HEK293 (cell line): ENCODE results near the gene KMT2A.
A peak's percentile ranks its signal among the peaks of the same experiment; 100 is the strongest.

Experiments used
- GFI1B ChIP-seq: fragments of 450-650 bp; formaldehyde crosslinking; IDR thresholded peaks from 2 replicates; pipeline ENCODE4 v1.5.1; 2016; ENCODE audit warnings: missing biosample characterization, missing genetic modification characterization
- HIC1 ChIP-seq: fragments of 450-650 bp; formaldehyde crosslinking; IDR thresholded peaks from 2 replicates; pipeline ENCODE4 v1.5.1; 2016; ENCODE audit warnings: missing biosample characterization, missing genetic modification characterization
- INSM2 ChIP-seq: fragments of 450-650 bp; formaldehyde crosslinking; IDR thresholded peaks from 2 replicates; pipeline ENCODE4 v1.5.1; 2016; ENCODE audit warnings: missing biosample characterization, missing genetic modification characterization
- PBX3 ChIP-seq: sonication (generic); formaldehyde crosslinking; IDR thresholded peaks from 2 replicates; pipeline ENCODE4 v1.8.1; 2022; ENCODE audit warnings: mild to moderate bottlenecking, moderate library complexity, missing genetic modification reagents
- PRDM1 ChIP-seq: fragments of 450-650 bp; formaldehyde crosslinking; IDR thresholded peaks from 2 replicates; pipeline ENCODE4; 2016; ENCODE audit warnings: missing biosample characterization, missing genetic modification characterization
- PRDM10 ChIP-seq: fragments of 450-650 bp; formaldehyde crosslinking; IDR thresholded peaks from 2 replicates; pipeline ENCODE4 v1.5.1; 2016; ENCODE audit warnings: missing biosample characterization, missing genetic modification characterization
- SETDB1 ChIP-seq: IDR thresholded peaks from one replicate; pipeline ENCODE4 v1.6.1; 2017; ENCODE audit warnings: mild to moderate bottlenecking, low read length, moderate library complexity, mixed read lengths; ENCODE audit not compliant: insufficient read length
- ZIC2 ChIP-seq: fragments of 450-650 bp; formaldehyde crosslinking; IDR thresholded peaks from 2 replicates; pipeline ENCODE4 v1.5.1; 2016; ENCODE audit warnings: missing biosample characterization, missing genetic modification characterization
- ZNF138 ChIP-seq: fragments of 450-650 bp; formaldehyde crosslinking; IDR thresholded peaks from 2 replicates; pipeline ENCODE4 v1.5.1; 2016; ENCODE audit warnings: missing biosample characterization, missing genetic modification characterization, borderline replicate concordance
- ZNF155 ChIP-seq: fragments of 450-650 bp; formaldehyde crosslinking; IDR thresholded peaks from 2 replicates; pipeline ENCODE4 v1.5.1; 2016; ENCODE audit warnings: missing biosample characterization, missing genetic modification characterization
- ZNF169 ChIP-seq: fragments of 450-650 bp; formaldehyde crosslinking; IDR thresholded peaks from 2 replicates; pipeline ENCODE4 v1.5.1; 2016; ENCODE audit warnings: missing biosample characterization, missing genetic modification characterization
- ZNF404 ChIP-seq: fragments of 450-650 bp; formaldehyde crosslinking; IDR thresholded peaks from 2 replicates; pipeline ENCODE4 v1.5.1; 2017; ENCODE audit warnings: missing biosample characterization, missing genetic modification characterization
- ZNF521 ChIP-seq: fragments of 450-650 bp; formaldehyde crosslinking; IDR thresholded peaks from 2 replicates; pipeline ENCODE4 v1.5.1; 2017; ENCODE audit warnings: missing biosample characterization, mild to moderate bottlenecking, missing genetic modification characterization
- ZNF558 ChIP-seq: fragments of 450-650 bp; formaldehyde crosslinking; IDR thresholded peaks from 2 replicates; pipeline ENCODE4 v1.5.1; 2016; ENCODE audit warnings: missing biosample characterization, missing genetic modification characterization
- ZNF610 ChIP-seq: fragments of 450-650 bp; formaldehyde crosslinking; IDR thresholded peaks from 2 replicates; pipeline ENCODE4 v1.5.1; 2016; ENCODE audit warnings: missing biosample characterization, missing genetic modification characterization, borderline replicate concordance
- ZNF639 ChIP-seq: fragments of 450-650 bp; formaldehyde crosslinking; IDR thresholded peaks from 2 replicates; pipeline ENCODE4 v1.5.1; 2016; ENCODE audit warnings: missing biosample characterization, missing genetic modification characterization
- ZNF747 ChIP-seq: fragments of 450-650 bp; formaldehyde crosslinking; IDR thresholded peaks from 2 replicates; pipeline ENCODE4 v1.5.1; 2016; ENCODE audit warnings: missing biosample characterization, missing genetic modification characterization
- TF ChIP-seq, protein P1 (sequence below): fragments of 450-650 bp; formaldehyde crosslinking; IDR thresholded peaks from 2 replicates; pipeline ENCODE4 v1.5.1; 2016; ENCODE audit warnings: missing biosample characterization, missing genetic modification characterization, low read depth
- TF ChIP-seq, protein P2 (sequence below): fragments of 450-650 bp; formaldehyde crosslinking; IDR thresholded peaks from 2 replicates; pipeline ENCODE4 v1.5.1; 2017; ENCODE audit warnings: missing biosample characterization, missing genetic modification characterization
- TF ChIP-seq, protein P3 (sequence below): fragments of 450-650 bp; formaldehyde crosslinking; IDR thresholded peaks from 2 replicates; pipeline ENCODE4 v1.5.1; 2016; ENCODE audit warnings: missing biosample characterization, missing genetic modification characterization
- TF ChIP-seq, protein P4 (sequence below): IDR thresholded peaks from 2 replicates; pipeline ENCODE4 v1.6.1; 2011; ENCODE audit warnings: mild to moderate bottlenecking, low read depth, low read length, borderline replicate concordance

The KMT2A gene

GRCh38 chr11:118530683-118531596, 94.6 kb downstream of the KMT2A start, which contains the start of gene TMEM25 (continued):
- TF ChIP-seq ZNF404 (tag by site-specific recombination): no peak
- TF ChIP-seq, protein P1, sequence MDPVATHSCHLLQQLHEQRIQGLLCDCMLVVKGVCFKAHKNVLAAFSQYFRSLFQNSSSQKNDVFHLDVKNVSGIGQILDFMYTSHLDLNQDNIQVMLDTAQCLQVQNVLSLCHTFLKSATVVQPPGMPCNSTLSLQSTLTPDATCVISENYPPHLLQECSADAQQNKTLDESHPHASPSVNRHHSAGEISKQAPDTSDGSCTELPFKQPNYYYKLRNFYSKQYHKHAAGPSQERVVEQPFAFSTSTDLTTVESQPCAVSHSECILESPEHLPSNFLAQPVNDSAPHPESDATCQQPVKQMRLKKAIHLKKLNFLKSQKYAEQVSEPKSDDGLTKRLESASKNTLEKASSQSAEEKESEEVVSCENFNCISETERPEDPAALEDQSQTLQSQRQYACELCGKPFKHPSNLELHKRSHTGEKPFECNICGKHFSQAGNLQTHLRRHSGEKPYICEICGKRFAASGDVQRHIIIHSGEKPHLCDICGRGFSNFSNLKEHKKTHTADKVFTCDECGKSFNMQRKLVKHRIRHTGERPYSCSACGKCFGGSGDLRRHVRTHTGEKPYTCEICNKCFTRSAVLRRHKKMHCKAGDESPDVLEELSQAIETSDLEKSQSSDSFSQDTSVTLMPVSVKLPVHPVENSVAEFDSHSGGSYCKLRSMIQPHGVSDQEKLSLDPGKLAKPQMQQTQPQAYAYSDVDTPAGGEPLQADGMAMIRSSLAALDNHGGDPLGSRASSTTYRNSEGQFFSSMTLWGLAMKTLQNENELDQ (tag by site-specific recombination): no peak
- no peak for TF ChIP-seq GFI1B (tag by site-specific recombination)
- TF ChIP-seq ZNF610: no peak
- peak; percentile 67; the same call in 1 of the 2 replicates for TF ChIP-seq PRDM1
- peak; percentile 61 for TF ChIP-seq PRDM10 (tag by site-specific recombination)
- TF ChIP-seq HIC1 (tag by site-specific recombination): no peak
- TF ChIP-seq ZNF558 (tag by site-specific recombination): no peak
- TF ChIP-seq, protein P2, sequence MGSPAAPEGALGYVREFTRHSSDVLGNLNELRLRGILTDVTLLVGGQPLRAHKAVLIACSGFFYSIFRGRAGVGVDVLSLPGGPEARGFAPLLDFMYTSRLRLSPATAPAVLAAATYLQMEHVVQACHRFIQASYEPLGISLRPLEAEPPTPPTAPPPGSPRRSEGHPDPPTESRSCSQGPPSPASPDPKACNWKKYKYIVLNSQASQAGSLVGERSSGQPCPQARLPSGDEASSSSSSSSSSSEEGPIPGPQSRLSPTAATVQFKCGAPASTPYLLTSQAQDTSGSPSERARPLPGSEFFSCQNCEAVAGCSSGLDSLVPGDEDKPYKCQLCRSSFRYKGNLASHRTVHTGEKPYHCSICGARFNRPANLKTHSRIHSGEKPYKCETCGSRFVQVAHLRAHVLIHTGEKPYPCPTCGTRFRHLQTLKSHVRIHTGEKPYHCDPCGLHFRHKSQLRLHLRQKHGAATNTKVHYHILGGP (tag by site-specific recombination): no peak
- TF ChIP-seq ZNF747 (tag by site-specific recombination): no peak
- peak; percentile 51 for TF ChIP-seq ZIC2 (tag by site-specific recombination)
- TF ChIP-seq ZNF639 (tag by site-specific recombination): 0 out of 2 replicates have a peak, but pooled peaks have one; percentile 25
- TF ChIP-seq, protein P3, sequence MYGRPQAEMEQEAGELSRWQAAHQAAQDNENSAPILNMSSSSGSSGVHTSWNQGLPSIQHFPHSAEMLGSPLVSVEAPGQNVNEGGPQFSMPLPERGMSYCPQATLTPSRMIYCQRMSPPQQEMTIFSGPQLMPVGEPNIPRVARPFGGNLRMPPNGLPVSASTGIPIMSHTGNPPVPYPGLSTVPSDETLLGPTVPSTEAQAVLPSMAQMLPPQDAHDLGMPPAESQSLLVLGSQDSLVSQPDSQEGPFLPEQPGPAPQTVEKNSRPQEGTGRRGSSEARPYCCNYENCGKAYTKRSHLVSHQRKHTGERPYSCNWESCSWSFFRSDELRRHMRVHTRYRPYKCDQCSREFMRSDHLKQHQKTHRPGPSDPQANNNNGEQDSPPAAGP (tag by site-specific recombination): peak; percentile 42; the same call in 1 of the 2 replicates
- TF ChIP-seq PBX3 (CRISPR knock-in tag): no peak; the same call in 1 of the 2 replicates
- no peak for TF ChIP-seq ZNF521 (tag by site-specific recombination)
- TF ChIP-seq, protein P4, sequence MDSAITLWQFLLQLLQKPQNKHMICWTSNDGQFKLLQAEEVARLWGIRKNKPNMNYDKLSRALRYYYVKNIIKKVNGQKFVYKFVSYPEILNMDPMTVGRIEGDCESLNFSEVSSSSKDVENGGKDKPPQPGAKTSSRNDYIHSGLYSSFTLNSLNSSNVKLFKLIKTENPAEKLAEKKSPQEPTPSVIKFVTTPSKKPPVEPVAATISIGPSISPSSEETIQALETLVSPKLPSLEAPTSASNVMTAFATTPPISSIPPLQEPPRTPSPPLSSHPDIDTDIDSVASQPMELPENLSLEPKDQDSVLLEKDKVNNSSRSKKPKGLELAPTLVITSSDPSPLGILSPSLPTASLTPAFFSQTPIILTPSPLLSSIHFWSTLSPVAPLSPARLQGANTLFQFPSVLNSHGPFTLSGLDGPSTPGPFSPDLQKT: no peak
- TF ChIP-seq ZNF155 (tag by site-specific recombination): no peak
- TF ChIP-seq INSM2 (tag by site-specific recombination): 0 out of 2 replicates have a peak, but pooled peaks have one; percentile 16
- TF ChIP-seq SETDB1: no peak
- no peak for TF ChIP-seq ZNF138
- TF ChIP-seq ZNF169 (tag by site-specific recombination): 0 out of 2 replicates have a peak, but pooled peaks have one; percentile 50
